ENCODE results near the gene APOBEC3F. TPM values are rescaled to one million over a fixed set of nuclear protein-coding genes. Genes with fewer than 3 reads are reported as not detected.
"Not testable (repeated sequence)": the region's sequence is repeated elsewhere in the genome, so short reads cannot be mapped to it uniquely, and the experiment has no call there.

Gene APOBEC3F
- total RNA-seq, 1 experiment from 2014 or later = 8.9 TPM

DNA sequence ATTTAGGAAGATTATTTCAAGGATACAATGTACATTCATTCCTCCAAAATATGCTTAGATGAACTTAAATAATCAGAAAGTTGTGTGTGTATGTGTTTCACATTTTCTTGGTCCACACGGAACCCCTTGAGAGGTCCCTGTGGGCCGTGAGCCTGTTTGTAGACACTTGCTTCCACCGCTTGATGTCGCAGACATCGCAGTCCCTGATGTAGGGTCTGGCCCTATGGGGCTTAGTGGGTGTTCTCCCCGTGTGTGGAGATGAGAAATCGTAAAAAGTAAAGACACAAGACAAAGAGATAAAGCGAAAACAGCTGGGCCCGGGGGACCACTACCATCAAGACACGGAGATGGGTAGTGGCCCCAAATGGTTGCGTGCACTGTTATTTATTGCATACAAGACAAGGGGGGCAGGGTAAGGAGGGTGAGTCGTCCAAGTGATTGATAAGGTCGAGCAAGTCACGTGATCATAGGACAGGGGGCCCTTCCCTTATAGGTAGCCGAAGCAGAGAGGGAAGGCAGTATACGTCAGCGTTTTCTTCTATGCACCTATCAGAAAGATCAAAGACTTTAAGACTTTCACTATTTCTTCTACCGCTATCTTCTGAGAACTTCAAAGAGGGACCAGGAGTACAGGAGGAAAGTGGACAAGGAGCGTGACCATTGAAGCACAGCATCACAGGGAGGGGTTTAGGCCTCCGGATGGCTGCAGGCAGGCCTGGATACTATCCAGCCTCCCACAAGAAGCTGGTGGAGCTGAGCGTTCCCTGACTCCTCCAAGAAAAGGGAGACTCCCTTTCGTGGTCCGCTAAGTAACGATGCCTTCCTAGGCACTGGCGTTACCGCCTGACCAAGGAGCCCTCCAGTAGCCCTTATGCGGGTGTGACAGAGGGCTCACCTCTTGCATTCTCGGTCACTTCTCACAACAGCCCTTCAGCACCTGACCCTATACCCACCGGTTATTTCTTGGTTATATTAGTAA, 27.8 kb upstream of the APOBEC3F start:
- Mint-ChIP-seq H3K27me3 (ENCODE audit: low read depth) (no peaks in the 10 kb centered on the region; the same call in 1 of the 2 replicates), H3K4me3 (peak overlapping the region in 1 of 2 experiments; percentile 44; a peak in 1 of 5 replicates), H3K4me1 (peaks cover 42 to 48% of the 10 kb centered on the region in 2 experiments), H3K27ac (no peak overlapping the region), H3K9me3 (peaks cover 1 to 7% of the 10 kb centered on the region in 2 experiments; a peak in 3 of 5 replicates), H3K36me3 (ENCODE audit: insufficient read depth in 1 of 3, low read depth in 3 of 3) (peaks cover 0 to 4% (median 0%) of the 10 kb centered on the region in 3 experiments; a peak in 1 of 7 replicates)
- no peak for DNase-seq
- H3K18ac ChIP-seq (ENCODE audit: insufficient read length, low read depth, low read length) = no peak overlapping the region
- no peaks in the 10 kb centered on the region; the same call in 1 of the 2 replicates for H3K4me1 ChIP-seq (ENCODE audit: insufficient read depth, low read length)
- H2BK20ac ChIP-seq (ENCODE audit: low read depth, low read length, poor library complexity, severe bottlenecking) = no peak overlapping the region
- H3K27ac ChIP-seq (ENCODE audit: insufficient read length, low read depth, low read length) = no peak overlapping the region
- H3K79me1 ChIP-seq (ENCODE audit: insufficient read depth, low read depth, low read length, poor library complexity, severe bottlenecking) = no peaks in the 10 kb centered on the region
- H4K91ac ChIP-seq (ENCODE audit: insufficient read length, low read depth, low read length) = no peak overlapping the region
- H3K27me3 ChIP-seq (ENCODE audit: insufficient read depth, low read length) = no peaks in the 10 kb centered on the region
- no peak overlapping the region for H3K56ac ChIP-seq (ENCODE audit: insufficient read length, low read depth, low read length)
- H3K79me2 ChIP-seq (ENCODE audit: insufficient read depth, low read length) = no peaks in the 10 kb centered on the region
- no peak overlapping the region for H2AK5ac ChIP-seq (ENCODE audit: insufficient read length, low read length)
- H4K8ac ChIP-seq (replicated peaks; ENCODE audit: insufficient read length, low read depth, low read length) = no peak overlapping the region
- no peak overlapping the region for H2BK120ac ChIP-seq (ENCODE audit: low read depth, low read length, poor library complexity, severe bottlenecking)
- no peak overlapping the region for H3K23ac ChIP-seq (ENCODE audit: insufficient read length, low read depth, low read length)
- H2AFZ ChIP-seq (ENCODE audit: low read length) = no peak overlapping the region
- no peak overlapping the region for H2BK5ac ChIP-seq (ENCODE audit: insufficient read length, low read length)
- no peak overlapping the region for H3K4ac ChIP-seq (ENCODE audit: low read depth, low read length)
- WGBS (ENCODE audit: extremely low coverage, insufficient read length, low lambda C conversion rate) = no CpG with 5 or more reads among the region's 29 CpGs
- no peaks in the 10 kb centered on the region for H4K20me1 ChIP-seq (ENCODE audit: control insufficient read depth, insufficient read depth, insufficient read length)
- no peak for TF ChIP-seq CTCF (conservative IDR thresholded peaks at IDR 0.05)
- no peak overlapping the region; the same call in 1 of the 2 replicates for H2BK15ac ChIP-seq (ENCODE audit: low read depth, low read length)
- H3T11ph ChIP-seq (ENCODE audit: low read length) = no peak overlapping the region
- H3K9ac ChIP-seq (ENCODE audit: extremely low read depth, insufficient read length, low read length) = no peak overlapping the region
- H3K9me3 ChIP-seq (ENCODE audit: control insufficient read depth, low read depth, low read length) = no peaks in the 10 kb centered on the region
- H3K4me2 ChIP-seq (ENCODE audit: insufficient read depth, insufficient read length, low read length) = no peak overlapping the region
- H2BK12ac ChIP-seq (ENCODE audit: insufficient read length, low read depth, low read length) = no peak overlapping the region
- peaks cover 8% of the 10 kb centered on the region for H3K23me2 ChIP-seq (ENCODE audit: insufficient read length, low read depth, low read length, poor library complexity, severe bottlenecking)
- H4K5ac ChIP-seq (ENCODE audit: insufficient read length, low read depth, low read length) = no peak overlapping the region
- H3K14ac ChIP-seq (ENCODE audit: insufficient read depth, low read length) = no peak overlapping the region

DNA sequence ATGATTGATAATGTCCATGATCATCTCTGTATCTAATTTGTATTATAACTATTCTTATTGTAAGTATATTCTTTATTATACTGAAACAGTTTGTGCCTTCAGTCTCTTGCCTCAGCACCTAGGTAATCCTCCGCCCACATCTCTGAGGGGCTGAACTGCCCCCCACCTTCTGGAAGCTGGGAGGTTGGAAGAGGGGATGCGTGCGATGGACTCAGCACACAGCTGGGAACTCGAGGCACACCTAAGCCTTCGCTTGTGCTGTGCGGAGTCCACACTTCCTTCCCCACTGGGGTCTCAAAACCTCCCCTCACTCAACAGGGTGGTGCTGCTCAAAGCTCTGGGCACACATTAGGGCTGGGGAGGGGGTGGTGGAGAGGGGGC, 27.1 kb upstream of the APOBEC3F start:
- H2BK12ac ChIP-seq (ENCODE audit: insufficient read length, low read depth, low read length); H3K23ac ChIP-seq (ENCODE audit: insufficient read length, low read depth, low read length); H3K27ac ChIP-seq (ENCODE audit: insufficient read length, low read depth, low read length); H2AK5ac ChIP-seq (ENCODE audit: insufficient read length, low read length); H3K4ac ChIP-seq (ENCODE audit: low read depth, low read length); H3T11ph ChIP-seq (ENCODE audit: low read length); H2BK20ac ChIP-seq (ENCODE audit: low read depth, low read length, poor library complexity, severe bottlenecking); H2AFZ ChIP-seq (ENCODE audit: low read length); H2BK120ac ChIP-seq (ENCODE audit: low read depth, low read length, poor library complexity, severe bottlenecking); H3K14ac ChIP-seq (ENCODE audit: insufficient read depth, low read length); H3K9me3 ChIP-seq (ENCODE audit: control insufficient read depth, low read depth, low read length); DNase-seq; H3K4me1 ChIP-seq (ENCODE audit: insufficient read depth, low read length); H2BK15ac ChIP-seq (ENCODE audit: low read depth, low read length); H3K9ac ChIP-seq (ENCODE audit: extremely low read depth, insufficient read length, low read length); H3K56ac ChIP-seq (ENCODE audit: insufficient read length, low read depth, low read length); H3K4me3 Mint-ChIP-seq; H2BK5ac ChIP-seq (ENCODE audit: insufficient read length, low read length); H3K27me3 Mint-ChIP-seq (ENCODE audit: low read depth); H4K8ac ChIP-seq (replicated peaks; ENCODE audit: insufficient read length, low read depth, low read length); H3K79me1 ChIP-seq (ENCODE audit: insufficient read depth, low read depth, low read length, poor library complexity, severe bottlenecking); H4K5ac ChIP-seq (ENCODE audit: insufficient read length, low read depth, low read length); H3K27ac Mint-ChIP-seq; H4K91ac ChIP-seq (ENCODE audit: insufficient read length, low read depth, low read length); H3K4me2 ChIP-seq (ENCODE audit: insufficient read depth, insufficient read length, low read length); H3K9me3 Mint-ChIP-seq; H3K79me2 ChIP-seq (ENCODE audit: insufficient read depth, low read length); H4K20me1 ChIP-seq (ENCODE audit: control insufficient read depth, insufficient read depth, insufficient read length); H3K36me3 Mint-ChIP-seq (ENCODE audit: insufficient read depth in 1 of 3, low read depth in 3 of 3); H3K27me3 ChIP-seq (ENCODE audit: insufficient read depth, low read length): not testable (repeated sequence)
- no CpG with 5 or more reads among the region's 6 CpGs for WGBS (ENCODE audit: extremely low coverage, insufficient read length, low lambda C conversion rate)
- peaks cover 48 to 56% of the 10 kb centered on the region in 2 experiments for H3K4me1 Mint-ChIP-seq
- H3K18ac ChIP-seq (ENCODE audit: insufficient read length, low read depth, low read length) = peak overlapping the region; percentile 40
- peaks cover 13% of the 10 kb centered on the region for H3K23me2 ChIP-seq (ENCODE audit: insufficient read length, low read depth, low read length, poor library complexity, severe bottlenecking)

Measured in H9 (cell line).